ENCODE results near the gene DTNA. TPM values are rescaled to one million over a fixed set of nuclear protein-coding genes. Genes with fewer than 3 reads are reported as not detected.
A peak's percentile ranks its signal among the peaks of the same experiment; 100 is the strongest.

DTNA gene
- total RNA-seq, 2 experiments from 2014 or later, result 0.58 to 0.66 TPM

GRCh38 chr18:34828093-34828492, 118.0 kb downstream of the DTNA start:
- Mint-ChIP-seq H3K27ac (no peak overlapping the region), H3K27me3 (peaks cover 6% of the 10 kb centered on the region), H3K36me3 (no peaks in the 10 kb centered on the region), H3K9me3 (no peaks in the 10 kb centered on the region), H3K4me1 (peaks cover 5% of the 10 kb centered on the region), H3K4me3 (no peak overlapping the region)
- no peak for DNase-seq

GRCh38 chr18:34834897-34835296, 124.8 kb downstream of the DTNA start:
- Mint-ChIP-seq H3K27ac (peak overlapping the region; percentile 80), H3K4me3 (peak overlapping the region; percentile 10), H3K4me1 (peaks cover 15% of the 10 kb centered on the region), H3K9me3 (peaks cover 1% of the 10 kb centered on the region), H3K36me3 (no peaks in the 10 kb centered on the region), H3K27me3 (no peaks in the 10 kb centered on the region)
- no peak for DNase-seq

- Mint-ChIP-seq H3K4me3 (no peak overlapping the region), H3K36me3 (no peaks in the 10 kb centered on the region), H3K9me3 (peaks cover 1% of the 10 kb centered on the region), H3K4me1 (peaks cover 15% of the 10 kb centered on the region), H3K27me3 (no peaks in the 10 kb centered on the region), H3K27ac (peak overlapping the region; percentile 80)
- DNase-seq, result no peak
Observed at GRCh38 chr18:34835466-34835865, 125.4 kb downstream of the DTNA start.

- no peaks in the 10 kb centered on the region for H3K36me3 Mint-ChIP-seq
- no peak for DNase-seq
- H3K9me3 Mint-ChIP-seq, result peaks cover 1% of the 10 kb centered on the region
- H3K4me3 Mint-ChIP-seq, result no peak overlapping the region
- no peak overlapping the region for H3K27ac Mint-ChIP-seq
- peaks cover 4% of the 10 kb centered on the region for H3K27me3 Mint-ChIP-seq
- H3K4me1 Mint-ChIP-seq, result peaks cover 14% of the 10 kb centered on the region
Observed at GRCh38 chr18:34837769-34838272, 127.7 kb downstream of the DTNA start.

- H3K9me3 Mint-ChIP-seq, result peaks cover 1% of the 10 kb centered on the region
- peaks cover 4% of the 10 kb centered on the region for H3K27me3 Mint-ChIP-seq
- no peak overlapping the region for H3K27ac Mint-ChIP-seq
Observed at GRCh38 chr18:34838669-34839068, 128.6 kb downstream of the DTNA start.

GRCh38 chr18:34840256-34840826, 130.2 kb downstream of the DTNA start:
- H3K4me3 Mint-ChIP-seq, result no peak overlapping the region
- H3K27ac Mint-ChIP-seq, result no peak overlapping the region
- no peak for DNase-seq
- H3K9me3 Mint-ChIP-seq, result no peaks in the 10 kb centered on the region
- no peaks in the 10 kb centered on the region for H3K36me3 Mint-ChIP-seq
- peaks cover 4% of the 10 kb centered on the region for H3K4me1 Mint-ChIP-seq
- H3K27me3 Mint-ChIP-seq, result peaks cover 4% of the 10 kb centered on the region

More at GRCh38 chr18:34838669-34839068, 128.6 kb downstream of the DTNA start:
- DNase-seq, result no peak
- Mint-ChIP-seq H3K4me3 (no peak overlapping the region), H3K4me1 (peaks cover 14% of the 10 kb centered on the region), H3K36me3 (no peaks in the 10 kb centered on the region)

GRCh38 chr18:34841891-34842290, 131.8 kb downstream of the DTNA start:
- no peaks in the 10 kb centered on the region for H3K36me3 Mint-ChIP-seq
- H3K4me1 Mint-ChIP-seq, result no peaks in the 10 kb centered on the region

GRCh38 chr18:34844072-34844471, 134.0 kb downstream of the DTNA start:
- Mint-ChIP-seq H3K36me3 (no peaks in the 10 kb centered on the region), H3K4me1 (no peaks in the 10 kb centered on the region), H3K27ac (no peak overlapping the region), H3K27me3 (peaks cover 7% of the 10 kb centered on the region), H3K9me3 (no peaks in the 10 kb centered on the region), H3K4me3 (no peak overlapping the region)
- no peak for DNase-seq

More at GRCh38 chr18:34841891-34842290, 131.8 kb downstream of the DTNA start:
- Mint-ChIP-seq H3K27ac (no peak overlapping the region), H3K27me3 (peaks cover 4% of the 10 kb centered on the region), H3K4me3 (no peak overlapping the region), H3K9me3 (no peaks in the 10 kb centered on the region)
- no peak for DNase-seq

- no peak overlapping the region for H3K4me3 Mint-ChIP-seq
- H3K27ac Mint-ChIP-seq, result no peak overlapping the region
- H3K36me3 Mint-ChIP-seq, result no peaks in the 10 kb centered on the region
- no peaks in the 10 kb centered on the region for H3K4me1 Mint-ChIP-seq
- peaks cover 7% of the 10 kb centered on the region for H3K27me3 Mint-ChIP-seq
- no peak for DNase-seq
- H3K9me3 Mint-ChIP-seq, result no peaks in the 10 kb centered on the region
Observed at GRCh38 chr18:34844732-34845459, 134.8 kb downstream of the DTNA start.

- Mint-ChIP-seq H3K4me1 (no peaks in the 10 kb centered on the region), H3K27ac (no peak overlapping the region), H3K36me3 (no peaks in the 10 kb centered on the region), H3K27me3 (peaks cover 6% of the 10 kb centered on the region), H3K9me3 (no peaks in the 10 kb centered on the region), H3K4me3 (no peak overlapping the region)
- DNase-seq, result no peak
Observed at GRCh38 chr18:34847408-34847807, 137.3 kb downstream of the DTNA start.

GRCh38 chr18:34848156-34848555, 138.1 kb downstream of the DTNA start:
- Mint-ChIP-seq H3K27me3 (peaks cover 3% of the 10 kb centered on the region), H3K27ac (no peak overlapping the region), H3K9me3 (no peaks in the 10 kb centered on the region), H3K4me1 (no peaks in the 10 kb centered on the region), H3K36me3 (no peaks in the 10 kb centered on the region), H3K4me3 (no peak overlapping the region)
- no peak for DNase-seq

- Mint-ChIP-seq H3K27me3 (peaks cover 3% of the 10 kb centered on the region), H3K4me3 (no peak overlapping the region), H3K9me3 (no peaks in the 10 kb centered on the region), H3K36me3 (no peaks in the 10 kb centered on the region), H3K4me1 (no peaks in the 10 kb centered on the region), H3K27ac (no peak overlapping the region)
- DNase-seq, result no peak
Observed at GRCh38 chr18:34848695-34849094, 138.6 kb downstream of the DTNA start.

- peaks cover 21% of the 10 kb centered on the region for H3K4me1 Mint-ChIP-seq
- no peaks in the 10 kb centered on the region for H3K9me3 Mint-ChIP-seq
- no peaks in the 10 kb centered on the region for H3K27me3 Mint-ChIP-seq
- H3K27ac Mint-ChIP-seq, result no peak overlapping the region
- DNase-seq, result no peak
- no peak overlapping the region for H3K4me3 Mint-ChIP-seq
- H3K36me3 Mint-ChIP-seq, result no peaks in the 10 kb centered on the region
Observed at GRCh38 chr18:34857320-34857719, 147.2 kb downstream of the DTNA start.

GRCh38 chr18:34858188-34858587, 148.1 kb downstream of the DTNA start:
- no peak overlapping the region for H3K27ac Mint-ChIP-seq
- no peaks in the 10 kb centered on the region for H3K27me3 Mint-ChIP-seq
- H3K36me3 Mint-ChIP-seq, result no peaks in the 10 kb centered on the region
- no peak overlapping the region for H3K4me3 Mint-ChIP-seq
- no peak for DNase-seq
- H3K9me3 Mint-ChIP-seq, result no peaks in the 10 kb centered on the region
- peaks cover 26% of the 10 kb centered on the region for H3K4me1 Mint-ChIP-seq

GRCh38 chr18:34859496-34859895, 149.4 kb downstream of the DTNA start:
- no peaks in the 10 kb centered on the region for H3K27me3 Mint-ChIP-seq
- no peak for DNase-seq
- H3K36me3 Mint-ChIP-seq, result no peaks in the 10 kb centered on the region
- H3K4me3 Mint-ChIP-seq, result no peak overlapping the region
- peak overlapping the region; percentile 29 for H3K27ac Mint-ChIP-seq
- H3K4me1 Mint-ChIP-seq, result peaks cover 32% of the 10 kb centered on the region
- no peaks in the 10 kb centered on the region for H3K9me3 Mint-ChIP-seq

- Mint-ChIP-seq H3K36me3 (peaks cover 9% of the 10 kb centered on the region), H3K9me3 (peaks cover 4% of the 10 kb centered on the region), H3K4me1 (peaks cover 52% of the 10 kb centered on the region), H3K27me3 (no peaks in the 10 kb centered on the region), H3K4me3 (no peak overlapping the region), H3K27ac (peak overlapping the region; percentile 52)
- DNase-seq, result no peak
Observed at GRCh38 chr18:34862561-34862960, 152.5 kb downstream of the DTNA start.

Data from activated naive CD8-positive, alpha-beta T cell treated with anti-CD3 and anti-CD28 coated beads for 36 hours (primary cell).